NB4 (cell line): ENCODE results near the gene C1QC.

Source experiments
- DNase-seq: peaks from one replicate; pipeline ENCODE4 v3.0.0; 2010; ENCODE audit warnings: low read depth
- H3K4me3 ChIP-seq: one replicate; pipeline ENCODE4 v1.5.1; 2011; ENCODE audit warnings: mild to moderate bottlenecking, low read depth, low read length, moderate library complexity
- MAX ChIP-seq: IDR thresholded peaks from 2 replicates; pipeline ENCODE4 v1.6.1; 2011; ENCODE audit warnings: low read depth, low read length
- MYC ChIP-seq: IDR thresholded peaks from 2 replicates; pipeline ENCODE4 v1.6.1; 2011; ENCODE audit warnings: low read depth, low read length
- POLR2A ChIP-seq: IDR thresholded peaks from 2 replicates; pipeline ENCODE4 v1.6.1; 2011; ENCODE audit warnings: mild to moderate bottlenecking; ENCODE audit not compliant: insufficient read length; ENCODE audit errors: extremely low read depth

Gene C1QC

GRCh38 chr1:22696610-22697009 is 53.2 kb downstream of the C1QC start:
- H3K4me3 ChIP-seq, result no peak overlapping the region
- no peak for TF ChIP-seq MYC
- TF ChIP-seq POLR2A, result no peak
- TF ChIP-seq MAX, result no peak
- no peak for DNase-seq
